HG02938 (cell line): ENCODE data around the gene TBC1D17.
A peak's percentile ranks its signal among the peaks of the same experiment; 100 is the strongest.

ENCODE experiments used
- ATAC-seq: cut with Tn5 transposase; IDR thresholded peaks from one replicate; pipeline ENCODE4 v1.9.1; 2021; ENCODE audit warnings: mild to moderate bottlenecking, moderate library complexity; ENCODE audit not compliant: unreplicated experiment

TBC1D17 gene

GRCh38 chr19:49847731-49848696 is 29.5 kb upstream of the TBC1D17 start:
- no peak for ATAC-seq

DNA sequence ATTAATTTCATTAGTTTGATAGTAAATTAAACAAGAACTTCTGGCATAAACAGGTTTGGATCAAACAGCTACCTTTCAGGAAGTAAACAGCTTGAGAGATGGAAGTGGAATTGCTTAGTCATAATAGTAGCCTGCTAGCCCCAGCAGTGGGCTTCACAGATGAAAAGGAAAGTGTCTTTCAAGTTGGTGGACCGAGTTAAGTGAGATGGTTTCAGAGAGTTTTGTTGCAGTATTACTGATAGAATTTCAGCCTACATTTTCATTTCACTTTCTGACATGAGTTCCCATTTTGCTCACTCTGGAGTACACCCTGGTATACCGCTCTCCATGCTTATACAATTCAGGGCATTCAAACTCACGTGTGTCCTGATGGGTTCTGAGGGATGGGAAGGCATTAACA is 28.6 kb upstream of the TBC1D17 start:
- no peak for ATAC-seq

DNA sequence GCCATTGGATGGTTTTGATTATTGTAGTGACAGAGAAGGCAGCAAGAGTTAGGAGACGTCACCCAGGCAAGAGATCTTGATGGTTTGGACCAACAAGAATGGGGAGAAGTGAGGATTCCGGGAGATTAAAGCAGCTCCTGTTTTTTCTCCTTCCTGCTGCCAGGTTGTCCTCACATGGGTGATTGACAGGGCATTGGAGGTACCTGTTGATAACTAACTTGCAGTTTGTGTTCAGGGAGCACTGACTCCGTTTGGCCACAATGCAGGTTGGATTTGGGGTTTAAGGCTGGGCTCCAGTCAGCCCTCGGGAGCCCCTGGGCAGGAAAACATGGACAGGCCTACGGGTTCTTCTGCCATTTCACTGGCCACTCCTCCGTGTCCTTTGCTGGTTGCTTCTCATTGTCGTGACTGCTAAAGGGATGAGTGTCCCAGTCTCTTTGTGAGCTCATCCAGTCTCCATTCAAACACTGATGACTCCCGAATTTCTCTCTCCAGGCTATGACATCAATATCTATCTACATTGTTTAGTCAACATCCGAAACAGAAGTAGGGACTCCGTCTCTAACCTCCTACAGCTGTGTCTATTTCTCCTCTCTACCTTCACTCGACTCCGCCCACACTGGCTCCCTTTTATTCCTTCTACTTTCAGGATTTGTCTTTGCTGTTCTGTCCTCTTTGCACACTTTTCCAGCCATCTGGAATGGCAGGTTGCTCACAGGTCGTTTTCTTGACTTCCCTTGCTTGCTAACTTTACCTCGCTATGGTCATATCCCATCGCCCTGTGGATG is 27.9 kb upstream of the TBC1D17 start:
- no peak for ATAC-seq

DNA sequence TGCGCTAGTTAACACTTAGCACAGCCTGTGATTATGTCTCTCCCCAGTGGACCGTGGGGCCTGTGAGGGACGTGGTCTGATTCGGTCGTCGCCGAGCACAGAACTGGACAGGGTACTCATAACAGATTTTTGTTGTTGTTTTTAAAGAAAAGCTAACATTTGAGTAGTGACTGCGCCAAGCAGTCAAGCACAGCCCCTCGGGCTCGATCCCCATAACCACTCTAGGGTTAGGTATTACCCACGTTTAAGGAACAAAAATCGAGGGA is 27.3 kb upstream of the TBC1D17 start:
- no peak for ATAC-seq

DNA sequence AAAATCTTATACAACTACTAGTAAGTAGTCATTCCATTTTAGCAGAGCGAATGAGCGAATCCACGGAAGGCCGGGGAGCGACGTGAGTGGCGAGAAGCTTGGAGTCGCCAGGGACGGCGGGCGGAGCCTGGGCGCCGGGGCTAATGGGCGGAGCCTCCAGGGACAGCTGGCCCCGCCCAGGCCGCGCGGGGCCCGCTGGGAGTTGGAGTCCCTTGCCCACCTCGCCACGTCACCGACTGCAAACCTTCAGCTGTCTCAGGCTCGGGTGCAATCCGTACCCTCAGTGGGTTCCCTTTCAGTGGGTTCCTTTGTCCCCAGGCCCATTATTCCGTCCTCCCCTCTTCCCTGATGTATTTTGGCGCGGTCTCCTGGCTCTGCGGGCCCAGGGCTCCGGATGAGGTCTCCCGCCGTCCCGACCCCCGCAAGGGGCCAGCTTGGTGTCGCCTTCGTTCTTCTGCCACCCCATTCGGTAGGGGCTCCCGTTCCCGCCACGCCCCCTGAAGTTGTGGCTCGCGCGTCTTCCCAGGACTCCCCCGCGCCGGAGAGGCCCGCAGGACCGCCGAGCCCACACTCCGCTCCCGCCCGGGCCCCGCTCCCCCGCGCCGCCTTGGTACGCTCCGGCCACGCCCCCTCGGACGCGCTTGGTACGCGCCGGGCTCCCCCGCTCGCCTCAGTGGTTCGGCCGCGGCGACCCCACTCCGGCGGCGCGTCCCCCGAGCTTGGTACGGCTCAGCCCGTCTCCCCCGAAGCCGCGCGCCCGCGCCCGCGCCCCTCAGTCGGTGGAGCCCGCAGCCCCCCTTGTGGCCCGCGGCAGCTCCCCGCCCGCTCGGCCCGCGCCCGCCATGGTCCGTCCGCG is 26.8 kb upstream of the TBC1D17 start, which contains the start of gene PTOV1:
PTOV1 (plus strand) TSS at position 673 of the 856 bp plus-strand sequence.
- peak; percentile 71 for ATAC-seq

DNA sequence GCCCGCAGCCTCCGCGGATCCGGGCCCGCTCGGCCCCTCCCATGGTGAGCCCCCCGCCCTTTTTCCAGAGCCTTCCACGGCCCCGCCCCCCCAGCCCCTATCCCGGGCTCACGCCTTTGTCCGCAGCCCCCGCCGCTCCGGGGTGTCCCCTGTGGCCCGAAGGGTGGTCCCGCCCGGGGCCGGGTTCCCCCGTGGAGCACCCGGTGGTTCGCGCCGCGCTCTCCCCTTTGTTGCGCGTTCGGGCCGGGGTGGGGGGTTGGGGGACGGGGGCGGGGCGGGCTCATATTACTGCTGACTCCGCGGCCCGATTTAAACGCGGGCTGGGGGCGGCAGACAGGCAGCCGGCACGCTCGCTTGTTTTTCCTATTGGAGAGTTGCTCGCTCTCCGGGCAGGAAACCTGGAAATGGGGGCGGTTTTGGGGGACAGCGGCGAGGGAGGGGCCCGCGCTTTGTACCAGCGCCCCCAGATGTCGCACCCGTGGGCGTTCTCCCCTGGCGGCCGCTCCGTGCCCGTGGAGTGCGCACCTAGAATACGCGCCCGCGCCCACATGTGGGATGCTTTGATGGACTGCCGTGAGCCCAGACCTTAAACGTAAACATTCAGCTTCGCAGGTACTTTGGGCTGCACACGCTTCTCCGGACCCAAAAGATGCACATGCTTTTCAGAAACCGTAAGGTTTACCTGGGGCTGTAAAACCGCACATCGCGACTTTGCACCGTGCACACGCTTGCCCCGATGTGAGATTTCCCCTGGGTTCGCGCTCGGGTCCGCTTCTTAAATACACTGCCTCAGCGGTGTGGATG is 25.8 kb upstream of the TBC1D17 start:
- no peak for ATAC-seq

DNA sequence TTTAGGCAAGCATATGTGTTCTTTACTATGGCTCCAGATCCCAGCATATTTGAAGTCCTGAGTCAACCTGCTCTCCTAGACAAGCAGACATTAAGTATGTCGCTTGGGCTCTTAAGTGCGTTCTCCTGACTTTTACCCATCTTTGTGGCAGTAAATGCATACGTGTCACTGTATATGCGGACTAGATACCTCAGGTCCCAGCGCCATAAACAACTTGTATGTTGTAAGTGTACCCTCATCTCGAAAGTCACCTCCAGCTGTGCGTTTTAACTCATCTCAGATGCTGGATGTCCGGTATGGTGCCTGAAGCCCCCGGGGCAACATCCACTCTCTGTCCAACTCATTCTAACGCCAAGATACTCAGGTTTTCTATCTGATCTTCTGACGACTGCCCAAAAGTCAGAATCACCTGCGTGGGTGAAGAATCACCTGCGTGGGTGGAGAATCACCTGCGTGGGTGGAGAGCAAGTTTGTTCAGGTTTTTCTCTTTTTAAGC is 24.8 kb upstream of the TBC1D17 start:
- ATAC-seq = no peak

- no peak for ATAC-seq
Measured at GRCh38 chr19:49853852-49854377, 23.6 kb upstream of the TBC1D17 start.

DNA sequence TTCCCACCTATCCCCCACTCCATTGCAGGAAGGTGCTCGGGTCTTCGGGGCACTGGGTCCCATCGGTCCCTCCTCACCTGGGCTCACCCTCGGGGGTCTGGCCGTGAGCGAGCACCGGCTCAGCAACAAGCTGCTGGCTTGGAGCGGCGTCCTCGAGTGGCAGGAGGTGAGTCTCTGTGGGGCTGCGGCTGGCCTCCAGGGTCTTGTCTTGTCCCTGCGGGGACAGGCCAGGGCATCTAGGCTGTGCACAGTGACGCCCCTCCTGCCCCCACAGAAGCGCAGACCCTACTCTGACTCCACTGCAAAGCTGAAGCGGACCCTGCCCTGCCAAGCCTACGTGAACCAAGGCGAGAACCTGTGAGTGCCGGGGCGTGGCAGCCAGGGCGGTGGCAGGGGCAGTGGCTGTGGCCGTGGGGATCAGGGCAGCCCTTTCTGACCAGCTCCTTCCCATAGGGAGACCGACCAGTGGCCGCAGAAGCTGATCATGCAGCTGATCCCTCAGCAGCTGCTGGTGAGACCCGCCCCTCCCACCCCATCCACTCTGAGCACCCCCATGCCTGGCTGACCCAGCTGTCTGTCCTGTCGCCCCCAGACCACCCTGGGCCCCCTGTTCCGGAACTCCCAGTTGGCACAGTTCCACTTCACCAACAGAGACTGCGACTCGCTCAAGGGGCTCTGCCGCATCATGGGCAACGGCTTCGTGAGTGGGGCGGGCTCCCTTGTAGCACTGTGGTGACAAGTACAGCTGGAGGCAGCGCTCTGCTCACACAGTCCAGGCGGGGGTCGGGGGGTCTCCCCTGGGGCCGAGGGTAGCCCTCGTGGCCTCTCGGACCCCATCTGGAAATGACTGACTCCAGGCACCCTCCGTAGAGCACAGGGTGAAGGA is 22.9 kb upstream of the TBC1D17 start:
- no peak for ATAC-seq

- no peak for ATAC-seq
Measured at GRCh38 chr19:49855277-49855675, 22.2 kb upstream of the TBC1D17 start.

DNA sequence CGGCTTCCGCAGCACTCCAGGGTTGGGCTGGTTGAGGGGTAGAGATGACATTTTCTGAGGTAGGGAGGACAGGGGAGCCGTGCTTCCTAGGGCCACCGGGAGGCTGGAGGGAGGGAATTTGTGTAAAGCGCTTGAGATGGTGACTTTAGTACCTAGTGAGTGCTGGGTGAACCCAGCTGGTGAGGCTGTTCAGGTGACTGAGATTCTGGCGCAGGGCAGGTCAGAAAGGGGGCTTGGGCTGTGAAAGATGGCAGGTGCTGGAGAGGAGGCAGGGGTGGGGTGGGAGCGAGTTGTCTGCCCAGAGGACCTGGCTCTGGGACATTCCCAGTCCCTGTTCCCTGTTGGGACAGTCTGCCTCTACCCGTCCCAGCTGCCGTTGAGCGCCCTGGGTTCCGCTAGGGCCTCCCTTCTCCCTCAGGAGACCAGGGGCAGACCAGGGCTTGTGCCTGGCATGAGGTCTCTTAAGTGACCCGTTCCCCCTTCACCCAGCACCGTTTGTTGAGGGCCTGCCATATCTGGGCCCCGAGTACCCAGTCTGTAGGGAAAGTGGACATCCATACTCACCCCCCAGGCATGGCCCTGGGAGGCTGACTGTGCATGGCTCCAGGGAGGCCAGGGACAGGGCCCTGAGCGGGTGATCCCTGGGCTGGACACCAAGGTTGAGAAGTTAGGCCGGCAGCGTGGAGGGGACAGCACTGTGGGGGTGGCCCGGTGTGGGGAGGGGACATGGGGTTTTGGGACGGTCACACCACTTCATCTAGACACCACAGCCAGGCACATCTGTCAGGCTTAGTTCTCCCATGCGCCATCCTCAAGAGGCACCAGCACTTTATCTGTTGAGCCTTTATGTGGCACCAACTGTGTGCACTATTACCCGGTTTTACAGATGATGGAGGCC is 21.6 kb upstream of the TBC1D17 start:
- no peak for ATAC-seq

GRCh38 chr19:49856574-49857021 is 20.9 kb upstream of the TBC1D17 start:
- ATAC-seq = no peak

DNA sequence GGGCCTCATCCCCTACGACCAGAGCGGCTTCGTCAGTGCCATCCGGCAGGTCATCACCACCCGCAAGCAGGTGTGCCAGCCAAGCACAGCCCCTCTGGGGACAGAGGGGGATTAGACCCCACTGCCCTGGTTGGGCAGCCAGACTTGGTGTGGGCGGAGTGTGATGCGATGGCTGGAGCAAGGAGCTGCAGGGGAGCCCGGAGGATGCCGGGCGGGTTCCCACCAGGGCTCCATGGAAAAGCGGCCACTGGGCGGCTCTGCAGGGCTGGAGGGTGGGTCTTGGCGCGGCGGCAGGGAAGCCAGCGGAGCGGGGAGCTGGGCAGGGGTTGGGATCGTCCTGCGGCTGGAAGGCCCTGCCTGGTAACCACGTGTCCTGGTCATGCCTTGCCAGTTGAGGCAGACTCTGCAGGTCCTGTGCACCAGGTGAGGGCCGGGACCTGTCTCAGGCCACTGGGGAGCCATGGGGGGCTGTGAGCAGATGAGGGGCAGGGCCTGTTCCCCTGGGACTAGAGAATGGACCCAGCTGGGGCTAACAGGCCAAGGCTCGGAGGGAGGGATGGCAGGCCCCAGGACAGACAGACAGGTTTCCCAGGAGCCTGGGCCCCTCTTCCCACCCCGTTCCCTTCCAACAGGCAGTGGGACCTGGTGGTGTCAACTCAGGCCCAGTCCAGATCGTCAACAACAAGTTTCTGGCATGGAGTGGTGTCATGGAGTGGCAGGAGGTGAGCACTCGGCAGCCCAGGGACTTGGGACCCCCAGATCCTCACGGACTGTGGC is 20.3 kb upstream of the TBC1D17 start:
- no peak for ATAC-seq

DNA sequence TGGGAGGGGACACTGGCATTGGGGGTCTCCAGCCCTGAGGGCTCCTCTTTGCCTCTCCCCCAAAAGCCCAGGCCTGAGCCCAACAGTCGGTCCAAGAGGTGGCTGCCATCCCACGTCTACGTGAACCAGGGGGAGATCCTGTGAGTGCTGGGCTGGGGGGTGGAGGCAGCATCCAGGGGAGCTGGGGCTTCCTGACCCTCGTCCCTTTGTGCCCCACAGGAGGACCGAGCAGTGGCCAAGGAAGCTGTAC is 19.7 kb upstream of the TBC1D17 start:
- ATAC-seq = no peak

- ATAC-seq = no peak
Measured at GRCh38 chr19:49858088-49858985, 19.2 kb upstream of the TBC1D17 start.

- ATAC-seq = no peak
Measured at GRCh38 chr19:49859682-49860335, 17.7 kb upstream of the TBC1D17 start.
